ENCODE data around the gene SPTLC2. TPM values are rescaled to one million over a fixed set of nuclear protein-coding genes. Genes with fewer than 3 reads are reported as not detected.

SPTLC2 gene
- total RNA-seq (2021; fragmentation: NEBNext Ultra II Directional; extraction: Animal tissue kit (Norgen Biotek cat#: 25700)) (31.8 and 35.1 TPM in 2 replicates), polyA plus RNA-seq (2011; rRNA removed) (7.6 and 8.9 TPM in 2 replicates), polyA minus RNA-seq (2011; rRNA and poly(A)+ RNA removed) (27.8 and 34.1 TPM in 2 replicates)
- polyA plus RNA-seq (2011; cell fraction: cytosol; rRNA removed): 16.0 TPM
- 10.6 TPM for polyA plus RNA-seq (2011; cell fraction: nucleus; rRNA removed)
- polyA plus RNA-seq (2012, experiment 1 of 2): 17.0 to 20.9 TPM (median 18.7 TPM) in 4 replicates
- 1.6 TPM for polyA plus RNA-seq (2012, experiment 2 of 2)
- polyA plus RNA-seq (2013, experiment 1 of 2): 21.2 TPM
- polyA plus RNA-seq (2013, experiment 2 of 2): 24.0 TPM
- polyA minus RNA-seq (2011; cell fraction: cytosol; rRNA and poly(A)+ RNA removed): 18.4 TPM
- polyA minus RNA-seq (2011; cell fraction: nucleus; rRNA and poly(A)+ RNA removed): 16.1 TPM
- long read RNA-seq, experiment 1, full-length matches to known transcripts: 3 of 25 reads
- long read RNA-seq, experiment 1, partial matches to known transcripts: 7 of 25 reads
- long read RNA-seq, experiment 1, other reads (novel, unspliced or antisense): 15 of 25 reads
- long read RNA-seq, experiment 2, partial matches to known transcripts: 13 of 15 reads
- long read RNA-seq, experiment 2, other reads (novel, unspliced or antisense): 2 of 15 reads

- WGBS, 2 experiments (ENCODE audit: extremely low coverage in 1 of 2, insufficient coverage in 1 of 2, insufficient read length in 1 of 2, insufficient replicate concordance in 2 of 2, low coverage in 1 of 2, low lambda C conversion rate in 2 of 2, missing lambda C conversion rate in 1 of 2): 3% methylated on average over 49 of the region's 58 CpGs; no CpG with 5 or more reads in 1 of the 2 experiments
- peaks cover 2% of the 10 kb centered on the region; the same call in 1 of the 2 replicates for H3K79me1 ChIP-seq (ENCODE audit: low read depth, low read length)
- no peaks in the 10 kb centered on the region for H3K36me3 ChIP-seq (ENCODE audit: control insufficient read depth in 2 of 4, insufficient read depth in 4 of 4, low read length in 3 of 4)
- ChIA-PET CTCF (ENCODE audit: partially characterized antibody) (interaction anchor here (0.7 to 0.9 kb wide), 2 partner anchors 9 to 16 kb away, joined by 3 read pairs; no protein-coding TSS in a partner anchor), POLR2A (ENCODE audit: partially characterized antibody) (no interaction called here)
- H2BK12ac ChIP-seq (ENCODE audit: low read depth, low read length): no peak within 1 kb of the TSS
- H2AFZ ChIP-seq (ENCODE audit: low read length): no peak within 1 kb of the TSS
- peak within 1 kb of the TSS; percentile 87 for H4K5ac ChIP-seq (ENCODE audit: insufficient read length, low read depth, low read length)
- no peak within 1 kb of the TSS for H2BK15ac ChIP-seq (ENCODE audit: low read length)
- H4K91ac ChIP-seq (replicated peaks; ENCODE audit: insufficient read length, low read length): no peak within 1 kb of the TSS
- H4K8ac ChIP-seq (ENCODE audit: extremely low read depth, insufficient read depth, low read length): peak within 1 kb of the TSS; percentile 93
- no peak within 1 kb of the TSS for H2BK20ac ChIP-seq (ENCODE audit: low read length)
- H3K4me2 ChIP-seq (ENCODE audit: insufficient read depth in 1 of 2, low read depth in 2 of 2, low read length in 2 of 2): peak within 1 kb of the TSS; percentile 78 to 87
- no peak within 1 kb of the TSS for H3K23ac ChIP-seq (ENCODE audit: insufficient read length)
- peak within 1 kb of the TSS; percentile 51 to 91 (median 60); a peak in 6 of 7 replicates for H3K9ac ChIP-seq (replicated peaks in 1 of 4; ENCODE audit: extremely low read depth in 1 of 4, low read depth in 3 of 4, low read length in 3 of 4)
- H2BK5ac ChIP-seq (ENCODE audit: low read depth, low read length): no peak within 1 kb of the TSS; the same call in 1 of the 2 replicates
- DNase-seq (ENCODE audit: low read depth in 1 of 2, low spot score in 2 of 2) (peak; percentile 93 to 100), FAIRE-seq (no peak)
- H2AK5ac ChIP-seq (ENCODE audit: low read depth, low read length): no peak within 1 kb of the TSS
- peaks cover 2 to 3% of the 10 kb centered on the region in 2 experiments for H4K20me1 ChIP-seq (replicated peaks in 1 of 2; ENCODE audit: control insufficient read depth in 1 of 2, insufficient read depth in 2 of 2, low read length in 2 of 2)
- no peak within 1 kb of the TSS for H3K14ac ChIP-seq (ENCODE audit: insufficient read length)
- H3K27ac ChIP-seq (ENCODE audit: low read depth, low read length): no peak within 1 kb of the TSS
- peaks cover 4% of the 10 kb centered on the region; the same call in 1 of the 2 replicates for H3K23me2 ChIP-seq (ENCODE audit: low read depth, low read length)
- H3K4me3 ChIP-seq (ENCODE audit: extremely low read depth in 1 of 4, insufficient read depth in 2 of 4, low read depth in 3 of 4, low read length in 4 of 4): peak within 1 kb of the TSS; percentile 64 to 98 (median 86)
- peak within 1 kb of the TSS; percentile 80 for H3K56ac ChIP-seq (replicated peaks; ENCODE audit: insufficient read length, low read depth, low read length)
- no peaks in the 10 kb centered on the region for H3K27me3 ChIP-seq (replicated peaks in 1 of 4; ENCODE audit: control insufficient read depth in 3 of 4, extremely low read depth in 1 of 4, insufficient read depth in 3 of 4, low read length in 3 of 4)
- H3K4ac ChIP-seq (replicated peaks; ENCODE audit: insufficient read length, low read depth, low read length): no peak within 1 kb of the TSS
- H3K9me3 ChIP-seq (ENCODE audit: insufficient read depth in 2 of 2, low read depth in 1 of 2, low read length in 1 of 2): no peaks in the 10 kb centered on the region
- peaks cover 8 to 39% of the 10 kb centered on the region in 2 experiments; a peak in 3 of 4 replicates for H3K79me2 ChIP-seq (ENCODE audit: control insufficient read depth in 1 of 2, insufficient read depth in 2 of 2, low read length in 2 of 2)
- H2BK120ac ChIP-seq (replicated peaks; ENCODE audit: low read depth, low read length): no peak within 1 kb of the TSS
- H3K4me1 ChIP-seq (replicated peaks in 1 of 4; ENCODE audit: control insufficient read depth in 3 of 4, insufficient read depth in 4 of 4, low read length in 3 of 4): peaks cover 0 to 3% (median 0%) of the 10 kb centered on the region in 4 experiments; a peak in 2 of 7 replicates
- peak within 1 kb of the TSS; percentile 96 for H3K18ac ChIP-seq (ENCODE audit: extremely low read depth, low read length)
- TF ChIP-seq SIRT6 (IDR thresholded peaks at IDR 0.05; ENCODE audit: low read length) (no peak), YY1 (IDR thresholded peaks at IDR 0.05; ENCODE audit: low read depth, low read length) (0 out of 2 replicates have a peak, but pooled peaks have one; percentile 25), MAX (IDR thresholded peaks at IDR 0.05) (peak; percentile 84), E2F6 (IDR thresholded peaks at IDR 0.05) (peak; percentile 92), RBBP5 (IDR thresholded peaks at IDR 0.05; ENCODE audit: borderline replicate concordance, low read depth, low read length) (peak; percentile 96), CEBPB (IDR thresholded peaks at IDR 0.05; ENCODE audit: low read depth, low read length) (no peak), GABPA (IDR thresholded peaks at IDR 0.05; ENCODE audit: borderline replicate concordance, insufficient read depth, low read length) (peak; percentile 76; the same call in 1 of the 2 replicates), TBP (IDR thresholded peaks at IDR 0.05; ENCODE audit: low read depth, low read length) (peak; percentile 70)
Measured at GRCh38 chr14:77616454-77617229, at the start of gene SPTLC2. SPTLC2 (minus strand) TSS chr14:77616637; CDS start chr14:77616579, 58 bp downstream.
